Measurements from ENCODE around the gene WFDC13.
"Not testable (repeated sequence)": the region's sequence is repeated elsewhere in the genome, so short reads cannot be mapped to it uniquely, and the experiment has no call there.

WFDC13 gene

GRCh38 chr20:45701873-45702272 lies at the start of gene WFDC13:
TSS of gene WFDC13 (plus strand) at chr20:45702038. CDS start at chr20:45702124, 86 bp downstream.
- no peak for DNase-seq (ENCODE audit: low read depth in 2 of 2)

GRCh38 chr20:45657038-45657437 lies 44.8 kb upstream of the WFDC13 start:
- DNase-seq (ENCODE audit: low read depth in 2 of 2), result not testable (repeated sequence)

- DNase-seq (ENCODE audit: low read depth in 2 of 2), result no peak
Observed at GRCh38 chr20:45670139-45670538, 31.7 kb upstream of the WFDC13 start, which contains the start of gene WFDC11. TSS of gene WFDC11 (minus strand) at chr20:45670239. CDS start at chr20:45650600, 19,639 bp downstream.

GRCh38 chr20:45672765-45673164 lies 29.1 kb upstream of the WFDC13 start:
- no peak for DNase-seq (ENCODE audit: low read depth in 2 of 2)

- no peak for DNase-seq (ENCODE audit: low read depth in 2 of 2)
Observed at GRCh38 chr20:45679650-45680049, 22.2 kb upstream of the WFDC13 start.

GRCh38 chr20:45685896-45686295 lies 15.9 kb upstream of the WFDC13 start:
- DNase-seq (ENCODE audit: low read depth in 2 of 2), result no peak

GRCh38 chr20:45693346-45693745 lies 8.5 kb upstream of the WFDC13 start:
- not testable (repeated sequence) for DNase-seq (ENCODE audit: low read depth in 2 of 2)

GRCh38 chr20:45695496-45695895 lies 6.3 kb upstream of the WFDC13 start:
- no peak for DNase-seq (ENCODE audit: low read depth in 2 of 2)

GRCh38 chr20:45701104-45701503 lies 734 bp upstream of the WFDC13 start:
- no peak for DNase-seq (ENCODE audit: low read depth in 2 of 2)

- DNase-seq (ENCODE audit: low read depth in 2 of 2), result no peak
Observed at GRCh38 chr20:45704969-45705637, 3.3 kb downstream of the WFDC13 start, which contains the start of gene WFDC10B. TSS of gene WFDC10B (minus strand) at chr20:45705019. CDS start at chr20:45685992, 19,027 bp downstream.

- not testable (repeated sequence) for DNase-seq (ENCODE audit: low read depth in 2 of 2)
Observed at GRCh38 chr20:45716141-45716688, 14.4 kb downstream of the WFDC13 start.

- DNase-seq (ENCODE audit: low read depth in 2 of 2), result no peak
Observed at GRCh38 chr20:45722047-45722446, 20.2 kb downstream of the WFDC13 start, which contains the start of gene SPINT4. TSS of gene SPINT4 (plus strand) at chr20:45722347. CDS start at chr20:45722368, 21 bp downstream.

- no peak for DNase-seq (ENCODE audit: low read depth in 2 of 2)
Observed at GRCh38 chr20:45725134-45725533, 23.3 kb downstream of the WFDC13 start.

- no peak for DNase-seq (ENCODE audit: low read depth in 2 of 2)
Observed at GRCh38 chr20:45727044-45727443, 25.2 kb downstream of the WFDC13 start.

- DNase-seq (ENCODE audit: low read depth in 2 of 2), result no peak
Observed at GRCh38 chr20:45732199-45732598, 30.4 kb downstream of the WFDC13 start.

GRCh38 chr20:45735552-45735951 lies 33.7 kb downstream of the WFDC13 start:
- DNase-seq (ENCODE audit: low read depth in 2 of 2), result no peak

GRCh38 chr20:45735988-45736387 lies 34.1 kb downstream of the WFDC13 start:
- no peak for DNase-seq (ENCODE audit: low read depth in 2 of 2)

- no peak for DNase-seq (ENCODE audit: low read depth in 2 of 2)
Observed at GRCh38 chr20:45742596-45742995, 40.8 kb downstream of the WFDC13 start.

GRCh38 chr20:45745015-45745414 lies 43.2 kb downstream of the WFDC13 start:
- DNase-seq (ENCODE audit: low read depth in 2 of 2), result no peak

- no peak for DNase-seq (ENCODE audit: low read depth in 2 of 2)
Observed at GRCh38 chr20:45751721-45752120, 49.9 kb downstream of the WFDC13 start.

GRCh38 chr20:45752746-45753145 lies 50.9 kb downstream of the WFDC13 start:
- no peak for DNase-seq (ENCODE audit: low read depth in 2 of 2)

GRCh38 chr20:45758096-45758495 lies 56.3 kb downstream of the WFDC13 start:
- DNase-seq (ENCODE audit: low read depth in 2 of 2), result no peak
